ENCODE results near the gene ECM2.

ECM2 gene

GRCh38 chr9:92501671-92502393 lies 34.0 kb downstream of the ECM2 start:
- TF ChIP-seq GATA1 (IDR thresholded peaks at IDR 0.05; ENCODE audit: low read depth, low read length) (no peak), POLR2A (IDR thresholded peaks at IDR 0.05; ENCODE audit: low read length) (no peak)
- peak; percentile 27 for DNase-seq

DNA sequence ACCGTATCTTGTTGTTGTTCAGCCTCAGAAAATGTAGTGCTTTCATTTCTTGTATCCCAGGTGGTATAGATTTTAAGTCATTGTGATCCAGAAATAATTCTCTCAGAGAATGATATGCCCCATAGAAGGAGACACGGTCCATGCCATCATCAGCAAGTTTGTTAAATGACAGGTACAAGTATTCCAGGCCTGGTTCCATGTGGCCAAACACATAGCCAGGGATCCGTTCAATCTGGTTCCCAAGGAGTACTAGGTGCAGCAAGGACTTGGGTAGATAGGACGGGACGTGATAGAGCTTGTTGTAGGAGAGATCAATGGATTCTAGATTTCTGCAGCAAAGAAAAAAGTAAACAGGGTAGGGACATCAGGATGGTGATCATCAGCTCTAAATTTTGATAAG lies 35.1 kb downstream of the ECM2 start:
- DNase-seq = no peak
- TF ChIP-seq GATA1 (IDR thresholded peaks at IDR 0.05; ENCODE audit: low read depth, low read length) = no peak
- TF ChIP-seq POLR2A (IDR thresholded peaks at IDR 0.05; ENCODE audit: low read length) = no peak

DNA sequence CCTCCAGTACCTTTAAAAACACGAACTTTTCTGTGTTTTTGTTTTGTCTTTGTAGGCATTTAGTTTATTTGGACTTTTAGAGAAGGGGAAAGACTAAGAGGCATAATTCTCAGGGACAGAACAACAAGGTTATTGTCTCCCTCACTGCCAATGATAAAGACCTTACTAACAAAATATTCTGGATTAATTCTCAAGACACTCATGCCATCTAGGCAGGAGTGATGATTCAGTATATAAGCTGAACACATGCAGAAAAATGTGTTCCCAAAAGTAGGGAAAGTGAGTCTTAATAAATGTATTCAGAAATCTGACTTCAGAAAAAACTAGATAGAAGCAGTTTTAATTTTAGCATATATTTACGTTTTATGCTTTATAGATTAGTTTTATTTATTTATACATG lies 36.1 kb downstream of the ECM2 start:
- DNase-seq = no peak

GRCh38 chr9:92496396-92497176 lies 39.2 kb downstream of the ECM2 start:
- no peak for DNase-seq
- TF ChIP-seq POLR2A (IDR thresholded peaks at IDR 0.05; ENCODE audit: low read length) = no peak
- no peak for TF ChIP-seq GATA1 (IDR thresholded peaks at IDR 0.05; ENCODE audit: low read depth, low read length)

More for the DNA sequence above, 36.1 kb downstream of the ECM2 start:
- no peak for TF ChIP-seq POLR2A (IDR thresholded peaks at IDR 0.05; ENCODE audit: low read length)
- TF ChIP-seq GATA1 (IDR thresholded peaks at IDR 0.05; ENCODE audit: low read depth, low read length) = no peak

DNA sequence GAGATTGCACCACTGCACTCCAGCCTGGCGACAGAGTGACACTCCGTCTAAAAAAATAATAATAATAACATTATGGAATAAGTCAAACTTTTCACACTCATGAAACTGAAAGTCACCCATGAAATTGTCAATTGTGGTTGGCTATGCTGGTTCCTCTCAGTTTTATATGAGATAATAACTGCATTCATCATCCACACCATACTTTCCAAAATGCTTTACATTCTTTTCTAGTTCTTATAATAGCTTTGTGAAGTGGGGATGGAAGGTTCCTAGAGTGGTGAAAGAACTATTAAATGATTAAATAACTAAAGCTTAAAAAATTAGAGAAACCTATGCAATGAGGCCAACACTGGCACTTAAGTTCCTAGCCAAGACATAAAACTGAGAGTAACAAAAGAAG lies 40.9 kb downstream of the ECM2 start:
- no peak for DNase-seq
- TF ChIP-seq GATA1 (IDR thresholded peaks at IDR 0.05; ENCODE audit: low read depth, low read length) = no peak
- no peak for TF ChIP-seq POLR2A (IDR thresholded peaks at IDR 0.05; ENCODE audit: low read length)

DNA sequence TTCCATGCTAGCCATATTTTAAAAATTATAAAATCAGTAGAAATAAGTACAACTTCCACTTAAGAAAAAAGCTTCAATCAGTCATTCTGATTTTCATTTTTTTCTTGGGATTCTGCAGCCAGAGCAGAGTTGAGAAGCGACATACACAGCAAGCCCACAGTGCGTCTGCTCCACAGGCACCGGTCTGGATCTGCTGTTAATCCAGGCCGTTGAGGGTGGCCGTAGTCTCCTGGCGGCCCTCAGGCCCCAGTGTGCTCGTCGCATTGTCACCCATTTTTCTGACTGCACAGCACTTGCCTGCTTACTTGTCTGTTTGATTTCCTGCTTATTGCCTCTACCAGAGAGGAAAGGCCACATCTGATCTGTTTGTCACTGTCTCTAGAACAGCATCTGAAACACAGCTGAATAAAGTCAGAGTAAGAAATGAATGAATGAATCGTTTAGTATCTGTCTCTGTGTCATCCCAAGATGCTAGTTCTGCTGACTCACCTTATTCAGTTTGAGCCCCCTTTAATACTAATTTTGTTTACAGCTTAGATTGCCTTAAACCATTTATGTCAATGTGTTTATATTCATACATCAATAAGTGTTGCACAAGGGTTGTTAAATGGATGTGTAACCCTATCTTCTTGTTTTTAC lies 41.9 kb downstream of the ECM2 start:
- no peak for DNase-seq
- TF ChIP-seq GATA1 (IDR thresholded peaks at IDR 0.05; ENCODE audit: low read depth, low read length) (no peak), POLR2A (IDR thresholded peaks at IDR 0.05; ENCODE audit: low read length) (no peak)

DNA sequence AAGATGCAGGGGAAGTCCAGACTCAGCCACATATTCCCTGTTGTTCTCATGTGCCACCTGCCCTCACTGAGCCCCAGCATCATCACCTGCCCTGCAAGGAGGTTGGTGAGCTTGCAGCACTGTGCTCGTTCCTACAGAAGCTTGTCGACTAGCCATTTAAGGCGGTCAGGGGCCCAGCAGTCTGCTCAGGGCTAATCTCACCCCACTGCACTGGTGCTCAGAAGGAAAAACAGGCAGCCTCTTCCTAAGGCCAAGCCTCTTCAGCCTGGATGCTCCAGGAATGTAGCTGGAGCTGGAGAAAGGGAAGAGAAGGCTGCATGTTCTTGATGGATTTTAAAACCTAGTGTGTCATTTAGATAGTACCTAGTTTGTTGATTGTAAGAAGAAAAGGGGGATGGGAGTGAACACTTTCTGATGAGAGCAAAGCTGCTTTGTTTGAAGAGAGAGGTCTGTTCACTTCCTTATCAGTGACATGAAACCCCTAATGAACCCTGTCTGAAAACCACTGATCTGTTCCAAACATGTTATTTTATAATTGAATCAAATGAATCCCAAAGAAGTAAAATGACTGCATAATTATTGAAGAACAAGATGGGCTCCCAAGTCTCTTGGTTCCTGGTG lies 42.9 kb downstream of the ECM2 start:
- TF ChIP-seq GATA1 (IDR thresholded peaks at IDR 0.05; ENCODE audit: low read depth, low read length) = no peak
- TF ChIP-seq POLR2A (IDR thresholded peaks at IDR 0.05; ENCODE audit: low read length) = no peak
- DNase-seq = no peak

GRCh38 chr9:92488681-92489550 lies 46.9 kb downstream of the ECM2 start:
- TF ChIP-seq GATA1 (IDR thresholded peaks at IDR 0.05; ENCODE audit: low read depth, low read length) (no peak), POLR2A (IDR thresholded peaks at IDR 0.05; ENCODE audit: low read length) (no peak)
- no peak for DNase-seq

GRCh38 chr9:92486371-92486770 lies 49.4 kb downstream of the ECM2 start:
- TF ChIP-seq GATA1 (IDR thresholded peaks at IDR 0.05; ENCODE audit: low read depth, low read length) (no peak), POLR2A (IDR thresholded peaks at IDR 0.05; ENCODE audit: low read length) (no peak)
- DNase-seq = no peak

DNA sequence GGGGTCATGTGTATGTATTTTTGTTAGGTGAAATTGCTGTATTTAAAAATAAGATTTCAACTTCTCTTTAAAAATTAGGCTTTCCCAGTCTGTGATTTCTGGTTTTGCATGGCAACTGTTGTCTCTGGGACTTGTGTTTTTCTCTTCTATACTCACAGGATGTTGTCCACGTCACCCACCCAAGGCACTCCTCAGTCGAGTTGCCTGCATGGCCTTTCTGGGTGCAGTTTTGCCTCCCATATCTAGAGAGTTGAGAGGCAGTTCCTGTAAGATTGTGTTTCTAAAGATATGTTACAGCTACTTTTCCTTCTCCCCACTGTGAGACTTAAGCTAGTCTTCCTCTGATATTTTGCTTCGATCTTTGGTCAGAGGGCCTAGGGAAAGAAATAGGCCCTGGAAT lies 51.2 kb downstream of the ECM2 start:
- no peak for DNase-seq
- TF ChIP-seq GATA1 (IDR thresholded peaks at IDR 0.05; ENCODE audit: low read depth, low read length) (no peak), POLR2A (IDR thresholded peaks at IDR 0.05; ENCODE audit: low read length) (no peak)

DNA sequence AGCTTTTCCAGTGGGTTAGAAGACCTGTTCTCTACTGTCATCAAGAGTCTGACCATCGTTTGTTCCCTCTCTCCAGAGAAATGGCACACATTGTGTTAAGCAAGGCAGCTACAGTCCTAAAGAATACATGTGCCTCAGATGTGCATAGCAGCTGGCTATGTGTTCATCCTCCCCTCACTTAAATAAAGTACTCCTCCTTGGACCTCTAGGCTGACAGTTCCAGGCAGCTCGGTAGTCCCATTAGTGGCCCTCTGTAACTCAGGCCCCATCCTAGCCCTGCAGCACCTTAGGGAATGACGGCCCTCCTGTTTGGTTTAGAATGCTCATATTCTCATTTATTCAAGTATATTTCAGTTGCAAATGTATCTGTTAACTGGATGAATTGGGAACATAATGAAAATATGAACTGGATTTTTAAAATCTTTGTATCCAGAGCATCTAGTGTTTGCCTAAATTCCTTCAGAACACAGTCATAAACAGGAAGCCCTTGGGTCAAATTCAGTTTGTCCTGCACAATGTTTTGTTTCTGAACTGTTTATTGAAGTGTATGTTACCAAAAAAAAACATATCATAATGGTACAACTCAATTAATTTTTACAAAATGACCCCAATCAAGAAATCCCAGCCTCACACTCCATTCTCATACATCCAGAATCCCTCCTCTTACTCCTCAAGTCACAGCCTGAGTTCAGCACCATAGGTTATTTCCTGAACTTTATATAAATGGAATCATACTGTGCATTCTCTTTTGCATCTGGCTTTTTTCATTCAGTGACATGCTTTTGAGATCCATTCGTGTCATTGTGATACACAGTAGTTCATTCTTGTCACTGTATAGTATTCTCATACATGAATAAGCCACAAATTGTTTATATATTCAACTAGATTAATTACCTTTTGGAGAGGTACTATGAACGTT lies 51.9 kb downstream of the ECM2 start:
- TF ChIP-seq GATA1 (IDR thresholded peaks at IDR 0.05; ENCODE audit: low read depth, low read length) = no peak
- TF ChIP-seq POLR2A (IDR thresholded peaks at IDR 0.05; ENCODE audit: low read length) = no peak
- no peak for DNase-seq

- no peak for TF ChIP-seq POLR2A (IDR thresholded peaks at IDR 0.05; ENCODE audit: low read length)
- no peak for TF ChIP-seq GATA1 (IDR thresholded peaks at IDR 0.05; ENCODE audit: low read depth, low read length)
- DNase-seq = no peak
Measured at GRCh38 chr9:92482805-92483204, 53.0 kb downstream of the ECM2 start.
